Fibroblast of villous mesenchyme (primary cell): ENCODE measurements around the gene SUN2. TPM values are rescaled to one million over a fixed set of nuclear protein-coding genes. Genes with fewer than 3 reads are reported as not detected.

ENCODE experiments used
- DNase-seq: peaks from one replicate; pipeline ENCODE4 v3.0.0-alpha.2; 2010; ENCODE audit warnings: low read depth
- H3K4me3 ChIP-seq: 2 replicates; pipeline ENCODE4 v1.5.1; 2011; ENCODE audit warnings: low read depth, mild to moderate bottlenecking, low read length
- CTCF ChIP-seq: IDR thresholded peaks from 2 replicates; pipeline ENCODE4 v1.5.1; 2012; ENCODE audit warnings: low read depth, mild to moderate bottlenecking, low read length; ENCODE audit not compliant: insufficient read depth
- total RNA-seq: library from RNA; depleted of rRNA; stranded (reverse); fragments of >200 nt; gene quantifications from 2 replicates; pipeline ENCODE4 v1.2.3, GENCODE V29; 2012

The SUN2 gene
- total RNA-seq, 1 donor = 64.3 TPM

DNA sequence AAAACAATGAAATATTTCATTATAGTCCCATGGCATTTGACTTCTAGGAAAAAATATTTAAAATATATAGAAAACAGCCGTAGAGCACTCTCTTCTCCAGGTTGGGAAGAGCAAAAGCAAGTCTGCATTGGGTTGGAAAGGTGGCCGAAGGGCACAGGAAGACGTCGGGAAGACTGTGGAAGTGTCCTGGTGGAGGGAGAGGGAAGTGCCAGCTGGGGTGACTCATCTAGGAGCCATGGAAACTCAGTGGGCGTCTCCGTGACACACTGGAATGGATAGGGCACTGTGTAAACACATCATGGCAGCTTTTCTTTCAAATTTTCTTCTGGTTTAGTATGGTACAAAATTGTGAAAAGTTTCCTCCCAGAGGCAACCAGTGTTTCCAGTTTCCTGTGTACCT, 37.4 kb downstream of the SUN2 start:
- TF ChIP-seq CTCF = peak; percentile 74
- peak; percentile 83 for DNase-seq
- H3K4me3 ChIP-seq = no peak overlapping the region

DNA sequence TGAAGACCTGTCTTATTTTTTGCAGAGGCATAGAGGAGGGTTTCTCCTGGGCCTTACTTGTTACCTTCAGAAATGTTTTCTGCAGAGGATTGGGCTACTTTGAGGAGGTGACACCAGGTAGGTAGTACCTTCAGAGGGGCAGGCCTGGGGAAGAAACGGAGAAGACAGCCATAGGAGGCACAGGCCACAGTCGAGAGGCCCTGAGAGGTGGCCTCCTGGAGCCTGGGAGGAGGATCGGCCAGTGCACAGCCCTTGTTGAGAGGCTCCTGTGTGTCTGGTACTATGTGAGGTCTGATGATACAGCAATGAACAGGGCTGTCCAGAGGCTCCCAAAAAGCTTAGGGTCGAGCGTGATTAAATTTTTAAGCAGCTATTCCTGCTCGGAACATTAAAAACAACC, 38.6 kb downstream of the SUN2 start:
- DNase-seq = no peak
- TF ChIP-seq CTCF = no peak
- no peak overlapping the region for H3K4me3 ChIP-seq

GRCh38 chr22:38716826-38717225, 39.0 kb downstream of the SUN2 start:
- no peak for DNase-seq
- no peak overlapping the region for H3K4me3 ChIP-seq
- TF ChIP-seq CTCF = no peak

- no peak for TF ChIP-seq CTCF
- no peak overlapping the region for H3K4me3 ChIP-seq
Measured at GRCh38 chr22:38716271-38716670, 39.5 kb downstream of the SUN2 start.

GRCh38 chr22:38715852-38716251, 39.9 kb downstream of the SUN2 start:
- TF ChIP-seq CTCF = no peak
- DNase-seq = no peak
- no peak overlapping the region for H3K4me3 ChIP-seq

More at GRCh38 chr22:38716271-38716670, 39.5 kb downstream of the SUN2 start:
- DNase-seq = no peak

- H3K4me3 ChIP-seq = no peak overlapping the region
- TF ChIP-seq CTCF = no peak
- DNase-seq = no peak
Measured at GRCh38 chr22:38715176-38715764, 40.5 kb downstream of the SUN2 start.

DNA sequence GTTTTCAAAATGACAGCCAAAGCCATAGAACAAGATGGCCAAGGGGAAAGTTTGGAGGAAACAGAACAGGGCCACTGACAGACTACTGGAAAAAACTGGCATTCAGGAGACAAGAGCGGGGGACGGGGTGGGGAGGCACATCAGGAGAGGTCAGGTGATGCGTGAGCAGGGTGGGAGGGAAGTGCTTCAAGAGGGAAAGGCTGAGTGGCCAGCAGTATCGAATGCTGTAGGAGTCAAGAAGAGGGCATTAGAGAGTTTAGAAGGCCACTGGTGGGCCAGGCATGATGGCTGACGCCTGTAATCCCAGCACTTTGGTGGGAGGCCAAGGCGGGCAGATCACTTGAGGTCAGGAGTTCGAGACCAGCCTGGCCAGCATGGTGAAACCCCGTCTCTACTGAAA, 41.9 kb downstream of the SUN2 start:
- no peak for DNase-seq
- no peak overlapping the region for H3K4me3 ChIP-seq
- no peak for TF ChIP-seq CTCF
